ENCODE measurements around the gene USP8. TPM values are rescaled to one million over a fixed set of nuclear protein-coding genes. Genes with fewer than 3 reads are reported as not detected.
"Not testable (repeated sequence)": the region's sequence is repeated elsewhere in the genome, so short reads cannot be mapped to it uniquely, and the experiment has no call there.

The USP8 gene
- total and polyA plus RNA-seq, 7 donors = 22.2 to 59.2 (median 49.6) TPM

GRCh38 chr15:50381438-50381837 lies 42.8 kb upstream of the USP8 start:
- TF ChIP-seq POLR2AphosphoS5 (IDR thresholded peaks at IDR 0.05) (no peak), POLR2A (IDR thresholded peaks at IDR 0.05) (no peak), EP300 (IDR thresholded peaks at IDR 0.05) (no peak)
- TF ChIP-seq, protein P1, sequence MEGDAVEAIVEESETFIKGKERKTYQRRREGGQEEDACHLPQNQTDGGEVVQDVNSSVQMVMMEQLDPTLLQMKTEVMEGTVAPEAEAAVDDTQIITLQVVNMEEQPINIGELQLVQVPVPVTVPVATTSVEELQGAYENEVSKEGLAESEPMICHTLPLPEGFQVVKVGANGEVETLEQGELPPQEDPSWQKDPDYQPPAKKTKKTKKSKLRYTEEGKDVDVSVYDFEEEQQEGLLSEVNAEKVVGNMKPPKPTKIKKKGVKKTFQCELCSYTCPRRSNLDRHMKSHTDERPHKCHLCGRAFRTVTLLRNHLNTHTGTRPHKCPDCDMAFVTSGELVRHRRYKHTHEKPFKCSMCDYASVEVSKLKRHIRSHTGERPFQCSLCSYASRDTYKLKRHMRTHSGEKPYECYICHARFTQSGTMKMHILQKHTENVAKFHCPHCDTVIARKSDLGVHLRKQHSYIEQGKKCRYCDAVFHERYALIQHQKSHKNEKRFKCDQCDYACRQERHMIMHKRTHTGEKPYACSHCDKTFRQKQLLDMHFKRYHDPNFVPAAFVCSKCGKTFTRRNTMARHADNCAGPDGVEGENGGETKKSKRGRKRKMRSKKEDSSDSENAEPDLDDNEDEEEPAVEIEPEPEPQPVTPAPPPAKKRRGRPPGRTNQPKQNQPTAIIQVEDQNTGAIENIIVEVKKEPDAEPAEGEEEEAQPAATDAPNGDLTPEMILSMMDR (IDR thresholded peaks at IDR 0.05) = no peak
- H3K27ac ChIP-seq = no peak overlapping the region
- intact Hi-C loops (cut with DNase I) = no loop called here
- no peak for DNase-seq
- WGBS, 2 donors = 79 to 92% methylated on average over 1 of the region's 1 CpG
- no peaks in the 10 kb centered on the region for H3K27me3 ChIP-seq
- no peaks in the 10 kb centered on the region for H3K36me3 ChIP-seq
- no peaks in the 10 kb centered on the region for H3K9me3 ChIP-seq
- H3K4me3 ChIP-seq = no peak overlapping the region
- H3K4me1 ChIP-seq = no peaks in the 10 kb centered on the region

DNA sequence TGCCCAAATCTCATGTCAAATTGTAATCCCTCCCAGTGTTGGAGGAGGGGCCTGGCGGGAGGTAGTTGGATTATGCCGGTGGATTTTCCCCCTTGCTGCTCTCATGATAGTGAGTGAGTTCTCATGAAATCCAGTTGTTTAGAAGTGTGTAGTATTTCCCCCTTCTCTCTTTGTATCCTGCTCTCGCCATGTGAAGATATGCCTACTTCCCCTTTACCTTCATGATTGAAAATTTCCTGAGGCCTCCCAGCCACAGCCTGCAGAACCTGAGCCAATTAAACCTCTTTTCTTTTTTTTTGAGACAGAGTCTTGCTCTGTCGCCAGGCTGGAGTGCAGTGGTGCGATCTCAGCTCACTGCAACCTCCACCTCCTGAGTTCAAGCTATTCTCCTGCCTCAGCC lies 41.8 kb upstream of the USP8 start:
- H3K9me3 ChIP-seq; DNase-seq; H3K4me1 ChIP-seq; H3K4me3 ChIP-seq; H3K27ac ChIP-seq; H3K36me3 ChIP-seq; intact Hi-C loops (cut with DNase I); H3K27me3 ChIP-seq: not testable (repeated sequence)
- WGBS, 2 donors = 72 to 91% methylated on average over 5 of the region's 5 CpGs

- Histone ChIP-seq H3K4me3 (no peak overlapping the region), H3K4me1 (no peaks in the 10 kb centered on the region), H3K27ac (no peak overlapping the region), H3K27me3 (no peaks in the 10 kb centered on the region), H3K9me3 (no peaks in the 10 kb centered on the region), H3K36me3 (no peaks in the 10 kb centered on the region)
- intact Hi-C loops (cut with DNase I) = no loop called here
- TF ChIP-seq POLR2AphosphoS5 (IDR thresholded peaks at IDR 0.05) (no peak), EP300 (IDR thresholded peaks at IDR 0.05) (no peak), POLR2A (IDR thresholded peaks at IDR 0.05) (no peak)
- TF ChIP-seq, protein P1 (IDR thresholded peaks at IDR 0.05) = no peak
- WGBS, 2 donors = 50 to 60% methylated on average over 4 of the region's 4 CpGs
- no peak for DNase-seq
These were observed 33.5 kb upstream of the USP8 start for GRCh38 chr15:50390554-50391264.

DNA sequence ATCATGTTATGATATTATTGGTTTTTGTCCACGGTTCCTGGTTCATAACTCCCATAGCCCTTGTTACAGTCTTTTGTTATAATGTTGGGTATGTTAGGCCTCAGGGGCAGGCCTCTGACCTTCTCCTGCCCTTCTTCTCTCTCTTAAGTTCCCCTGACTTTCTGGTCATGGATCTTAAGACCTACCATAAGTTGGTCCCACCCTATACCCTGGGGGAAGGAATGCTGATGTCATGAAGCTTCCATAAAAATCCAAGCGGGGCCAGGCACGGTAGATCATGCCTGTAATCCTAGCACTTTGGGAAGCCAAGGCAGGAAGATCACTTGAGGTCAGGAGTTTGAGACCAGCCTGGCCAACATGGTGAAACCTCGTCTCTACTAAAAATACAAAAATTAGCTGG lies 32.6 kb upstream of the USP8 start:
- H3K4me1 ChIP-seq; H3K4me3 ChIP-seq; H3K36me3 ChIP-seq; H3K27ac ChIP-seq; H3K9me3 ChIP-seq; intact Hi-C loops (cut with DNase I); DNase-seq; H3K27me3 ChIP-seq: not testable (repeated sequence)
- WGBS, 2 donors = 86% methylated on average over 4 of the region's 4 CpGs

DNA sequence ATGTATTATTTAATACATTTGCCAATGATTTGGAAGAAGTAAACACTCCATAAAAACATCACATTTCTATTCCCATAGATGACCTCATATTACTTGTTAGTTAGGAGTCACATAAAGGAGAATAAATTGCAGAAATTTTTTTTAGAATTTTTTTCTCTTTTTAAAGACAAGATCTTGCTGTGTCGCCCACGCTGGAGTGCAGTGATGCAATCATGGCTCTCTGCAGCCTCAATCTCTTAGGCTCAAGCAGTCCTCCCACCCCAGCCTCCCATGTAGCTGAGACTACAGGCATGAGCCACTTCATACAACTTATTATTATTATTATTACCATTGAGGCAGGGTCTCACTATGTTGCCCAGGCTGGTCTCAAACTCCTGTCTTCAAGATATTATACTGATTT lies 12.3 kb upstream of the USP8 start:
- intact Hi-C loops (cut with DNase I) = no loop called here
- Histone ChIP-seq H3K36me3 (no peaks in the 10 kb centered on the region), H3K27ac (no peak overlapping the region), H3K4me1 (no peaks in the 10 kb centered on the region), H3K4me3 (no peak overlapping the region), H3K27me3 (no peaks in the 10 kb centered on the region), H3K9me3 (no peaks in the 10 kb centered on the region)
- no peak for DNase-seq
- TF ChIP-seq POLR2A (IDR thresholded peaks at IDR 0.05) (no peak), POLR2AphosphoS5 (IDR thresholded peaks at IDR 0.05) (no peak), EP300 (IDR thresholded peaks at IDR 0.05) (no peak)
- TF ChIP-seq, protein P1 (IDR thresholded peaks at IDR 0.05) = no peak
- 74 to 91% methylated on average over 2 of the region's 2 CpGs for WGBS, 2 donors

DNA sequence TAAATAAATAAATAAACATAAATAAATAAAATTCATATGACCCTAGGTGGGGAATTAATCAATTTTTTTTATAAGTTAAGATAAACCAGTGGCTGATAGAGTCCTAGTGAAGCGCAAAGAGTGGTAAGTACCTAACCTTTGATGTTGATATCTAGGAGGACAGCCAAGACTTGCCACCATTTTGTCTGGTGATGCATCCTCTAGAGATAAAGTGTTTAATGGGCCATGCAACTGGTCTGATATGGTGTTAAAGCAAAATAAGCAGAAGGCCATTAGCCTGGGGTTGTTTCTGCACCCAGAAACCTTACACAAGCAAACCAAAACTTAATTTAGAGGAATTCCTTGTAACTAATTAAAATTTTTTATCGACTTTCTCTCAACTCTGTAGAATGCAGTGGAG lies 9.6 kb upstream of the USP8 start:
- Histone ChIP-seq H3K9me3 (no peaks in the 10 kb centered on the region), H3K4me3 (no peak overlapping the region), H3K4me1 (no peaks in the 10 kb centered on the region), H3K27me3 (no peaks in the 10 kb centered on the region), H3K36me3 (no peaks in the 10 kb centered on the region), H3K27ac (no peak overlapping the region)
- no peak for DNase-seq
- WGBS, 2 donors = 98 to 100% methylated on average over 2 of the region's 2 CpGs
- intact Hi-C loops (cut with DNase I) = no loop called here
- TF ChIP-seq EP300 (IDR thresholded peaks at IDR 0.05) = no peak
- TF ChIP-seq POLR2AphosphoS5 (IDR thresholded peaks at IDR 0.05) = no peak
- TF ChIP-seq, protein P1 (IDR thresholded peaks at IDR 0.05) = no peak
- no peak for TF ChIP-seq POLR2A (IDR thresholded peaks at IDR 0.05)
